HG02973 (cell line): ENCODE results near the gene SYT6.
"Not testable (repeated sequence)": the region's sequence is repeated elsewhere in the genome, so short reads cannot be mapped to it uniquely, and the experiment has no call there.

Source experiments
- ATAC-seq: cut with Tn5 transposase; IDR thresholded peaks from one replicate; pipeline ENCODE4 v1.9.1; 2021; ENCODE audit warnings: moderate library complexity; ENCODE audit not compliant: unreplicated experiment

SYT6 gene

DNA sequence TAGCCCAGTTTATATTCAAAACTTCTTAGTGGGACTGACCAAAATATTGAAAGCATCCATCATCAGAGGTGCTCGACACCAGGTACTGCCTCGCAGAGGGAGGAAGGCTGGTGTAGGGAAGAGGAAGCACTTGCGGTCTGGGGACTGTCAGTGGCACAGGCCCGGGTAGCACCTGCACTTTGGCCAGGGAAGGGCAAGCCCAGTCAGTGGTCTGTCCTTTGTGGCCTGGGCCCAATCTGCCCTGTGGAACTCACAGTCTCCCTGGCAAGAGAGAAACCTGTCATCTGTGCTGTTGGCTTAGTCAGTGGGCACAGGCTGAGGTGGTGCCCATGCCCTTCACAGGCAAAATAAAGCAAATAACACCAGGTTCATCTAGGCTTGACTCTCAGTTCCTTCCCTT lies 77.4 kb downstream of the SYT6 start:
- no peak for ATAC-seq

GRCh38 chr1:114075546-114076242 lies 78.0 kb downstream of the SYT6 start:
- ATAC-seq = no peak

DNA sequence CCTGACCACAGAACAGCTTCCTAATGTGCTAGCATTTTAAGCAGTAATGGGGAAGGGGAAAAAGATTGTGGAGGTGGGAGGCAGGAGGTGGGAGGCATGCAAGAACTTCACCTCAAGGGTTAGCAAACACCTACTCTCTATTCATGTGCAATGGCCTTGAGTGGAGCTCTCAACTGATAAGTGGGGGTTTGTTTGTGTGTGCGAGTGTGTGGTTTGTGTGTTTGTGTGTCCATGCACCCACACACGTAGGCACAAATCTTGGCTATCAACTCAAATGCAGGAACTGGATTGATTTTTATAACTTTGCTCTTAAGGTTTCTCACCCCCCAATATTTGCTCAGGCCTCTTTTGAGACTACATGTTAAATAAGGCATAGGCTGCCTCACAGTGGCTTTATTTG lies 78.6 kb downstream of the SYT6 start:
- no peak for ATAC-seq

GRCh38 chr1:114072246-114072645 lies 81.4 kb downstream of the SYT6 start:
- ATAC-seq = no peak

- not testable (repeated sequence) for ATAC-seq
These were observed 83.9 kb downstream of the SYT6 start for GRCh38 chr1:114069762-114070161.

DNA sequence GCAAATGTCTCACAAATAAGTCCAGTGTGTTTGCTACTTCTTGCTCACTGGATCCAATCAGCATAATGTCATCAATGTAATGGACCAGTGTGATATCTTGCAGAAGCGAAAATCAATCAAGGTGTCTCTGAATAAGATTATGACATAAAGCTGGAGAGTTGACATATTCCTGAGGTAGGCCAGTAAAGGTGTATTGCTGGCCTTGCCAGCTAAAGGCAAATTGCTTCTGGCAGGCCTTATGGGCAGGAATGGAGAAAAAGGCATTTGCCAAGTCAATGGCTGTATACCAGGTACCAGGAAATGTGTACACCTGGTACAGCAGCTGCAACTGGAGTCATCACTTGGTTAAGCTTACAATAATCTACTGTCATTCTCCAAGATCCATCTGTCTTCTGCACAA lies 85.0 kb downstream of the SYT6 start:
- not testable (repeated sequence) for ATAC-seq

- ATAC-seq = not testable (repeated sequence)
These were observed 88.0 kb downstream of the SYT6 start for GRCh38 chr1:114065671-114066070.

DNA sequence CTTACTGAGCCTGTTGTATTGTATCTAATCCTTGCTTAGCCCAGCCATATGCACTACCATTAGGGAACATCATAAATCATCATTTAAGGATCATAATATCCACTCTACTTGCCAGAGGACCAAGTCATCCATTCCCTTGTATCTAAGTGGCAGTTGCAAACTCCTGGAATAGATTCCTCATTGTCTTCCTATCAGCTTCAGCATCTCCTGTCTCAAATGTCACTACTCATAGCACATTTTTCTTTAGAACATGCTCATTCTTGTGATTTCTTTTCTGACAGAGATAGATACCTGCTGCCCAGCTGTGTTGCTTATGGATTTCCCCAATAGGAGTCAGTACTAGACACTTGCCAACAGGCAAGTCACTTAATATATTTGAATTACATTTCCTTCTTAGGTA lies 90.1 kb downstream of the SYT6 start:
- no peak for ATAC-seq

GRCh38 chr1:114062477-114063099 lies 91.1 kb downstream of the SYT6 start:
- ATAC-seq = no peak

- ATAC-seq = no peak
These were observed 92.4 kb downstream of the SYT6 start for GRCh38 chr1:114061121-114061830.

DNA sequence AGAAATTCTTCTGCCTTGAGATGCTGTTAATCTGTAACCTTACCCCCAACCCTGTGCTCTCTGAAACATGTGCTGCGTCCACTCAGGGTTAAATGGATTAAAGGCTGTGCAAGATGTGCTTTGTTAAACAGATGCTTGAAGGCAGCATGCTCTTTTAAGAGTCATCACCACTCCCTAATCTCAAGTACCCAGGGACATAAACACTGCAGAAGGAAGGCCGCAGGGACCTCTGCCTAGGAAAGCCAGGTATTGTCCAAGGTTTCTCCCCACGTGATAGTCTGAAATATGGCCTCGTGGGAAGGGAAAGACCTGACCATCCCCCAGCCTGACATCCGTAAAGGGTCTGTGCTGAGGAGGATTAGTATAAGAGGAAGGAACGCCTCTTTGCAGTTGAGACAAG lies 95.4 kb downstream of the SYT6 start:
- not testable (repeated sequence) for ATAC-seq

DNA sequence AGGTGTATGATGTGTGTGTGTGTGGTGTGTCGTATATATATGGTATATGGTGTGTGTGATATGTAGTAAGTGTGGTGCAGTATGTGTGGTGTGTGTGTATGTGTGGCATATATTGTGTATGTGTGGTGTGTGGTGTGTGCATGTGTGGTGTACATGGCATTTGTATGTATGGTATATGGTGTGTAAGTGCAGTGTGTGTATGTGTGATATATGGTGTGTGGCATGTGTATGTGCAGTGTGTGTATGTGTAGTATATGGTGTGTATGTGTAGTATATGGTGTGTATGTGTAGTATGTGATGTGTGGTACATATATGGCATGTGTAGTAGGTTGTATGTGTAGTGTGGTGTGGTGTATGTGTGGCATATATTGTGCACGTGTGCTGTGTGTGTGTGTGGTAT lies 99.5 kb downstream of the SYT6 start:
- ATAC-seq = no peak

DNA sequence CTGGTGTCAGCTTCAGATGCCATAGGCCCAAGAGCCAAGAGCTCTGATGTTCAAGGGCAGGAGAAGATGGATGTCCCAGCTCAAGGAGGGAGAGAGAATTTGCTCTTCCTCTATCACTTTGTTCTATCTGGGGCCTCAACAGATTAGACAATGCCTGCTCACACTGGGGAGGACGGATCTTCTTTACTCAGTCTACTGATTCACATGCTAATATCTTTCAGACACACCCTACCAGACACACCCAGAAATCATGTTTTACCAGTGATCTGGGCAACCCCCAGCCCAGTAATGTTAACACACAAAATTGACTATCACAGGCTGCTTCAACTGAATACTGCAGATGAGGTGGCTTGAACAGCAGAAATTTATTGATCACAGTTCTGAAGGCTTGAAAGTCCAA lies 105.4 kb downstream of the SYT6 start:
- no peak for ATAC-seq

DNA sequence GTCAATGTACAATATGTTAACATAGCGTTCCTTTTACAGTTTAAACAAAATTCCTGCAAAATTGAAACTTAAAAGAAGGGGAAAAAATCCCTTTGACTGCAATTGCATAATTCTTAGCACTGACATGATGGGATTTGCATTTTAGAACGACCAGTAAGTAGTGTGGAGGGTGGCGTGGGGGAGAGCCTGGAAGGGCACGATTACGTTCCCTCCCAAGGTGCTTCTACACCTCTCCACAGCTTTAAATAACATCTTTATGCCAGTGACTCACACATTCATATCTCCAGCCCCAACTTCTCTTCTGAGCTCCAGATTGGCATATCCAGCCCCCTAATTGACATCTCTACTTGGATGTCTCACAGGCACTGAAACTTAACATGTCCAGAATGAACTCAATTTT lies 110.1 kb downstream of the SYT6 start:
- no peak for ATAC-seq

DNA sequence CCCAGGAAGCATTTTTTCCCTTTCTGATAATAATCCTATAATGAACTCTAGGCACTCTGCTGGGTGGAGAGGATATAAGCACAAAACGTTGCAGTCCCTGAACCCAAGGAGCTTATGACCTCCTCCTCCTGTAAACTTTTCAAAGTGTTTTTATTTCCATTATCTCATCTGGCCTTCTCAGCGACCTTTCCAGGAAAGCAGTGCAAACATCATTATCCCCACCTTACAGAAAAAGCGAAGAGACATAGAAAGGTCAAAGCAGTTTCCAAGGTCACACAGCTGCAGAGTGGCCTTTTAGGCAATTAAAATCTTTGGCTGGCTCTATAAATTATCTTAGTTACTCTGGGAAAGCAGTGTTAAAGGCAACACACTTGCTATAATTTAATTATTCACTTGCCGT lies 110.6 kb downstream of the SYT6 start:
- no peak for ATAC-seq

GRCh38 chr1:114040273-114041015 lies 113.2 kb downstream of the SYT6 start:
- no peak for ATAC-seq
